GM03348 (cell line): Measurements from ENCODE around the gene LRRC36.

ENCODE experiments used
- DNase-seq: peaks from one replicate; pipeline ENCODE4 v3.0.0; 2012; ENCODE audit warnings: low spot score

LRRC36 gene

GRCh38 chr16:67425580-67425979 is 99.0 kb downstream of the LRRC36 start:
- no peak for DNase-seq

GRCh38 chr16:67426022-67426421 is 99.4 kb downstream of the LRRC36 start:
- DNase-seq: no peak

DNA sequence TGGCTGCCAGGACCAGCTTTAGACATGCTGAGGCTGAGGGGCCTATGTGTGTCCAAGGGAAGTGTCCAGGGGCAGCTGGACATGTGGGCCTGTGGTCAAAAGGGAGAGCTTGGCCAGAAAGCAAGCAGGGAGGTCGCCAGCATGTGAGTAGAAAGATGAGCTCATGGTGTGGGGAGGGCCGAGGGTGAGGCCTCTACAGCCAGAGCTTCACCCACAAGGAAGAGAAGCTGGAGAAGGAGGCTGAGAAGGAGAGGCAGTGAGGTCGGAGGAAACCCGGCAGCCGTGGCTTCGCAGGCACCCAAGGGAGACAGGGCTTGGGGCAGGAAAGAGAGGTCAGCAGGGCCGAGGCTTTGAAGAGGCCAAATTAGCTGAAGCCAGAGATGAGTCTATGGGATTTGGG is 100.3 kb downstream of the LRRC36 start:
- no peak for DNase-seq

DNA sequence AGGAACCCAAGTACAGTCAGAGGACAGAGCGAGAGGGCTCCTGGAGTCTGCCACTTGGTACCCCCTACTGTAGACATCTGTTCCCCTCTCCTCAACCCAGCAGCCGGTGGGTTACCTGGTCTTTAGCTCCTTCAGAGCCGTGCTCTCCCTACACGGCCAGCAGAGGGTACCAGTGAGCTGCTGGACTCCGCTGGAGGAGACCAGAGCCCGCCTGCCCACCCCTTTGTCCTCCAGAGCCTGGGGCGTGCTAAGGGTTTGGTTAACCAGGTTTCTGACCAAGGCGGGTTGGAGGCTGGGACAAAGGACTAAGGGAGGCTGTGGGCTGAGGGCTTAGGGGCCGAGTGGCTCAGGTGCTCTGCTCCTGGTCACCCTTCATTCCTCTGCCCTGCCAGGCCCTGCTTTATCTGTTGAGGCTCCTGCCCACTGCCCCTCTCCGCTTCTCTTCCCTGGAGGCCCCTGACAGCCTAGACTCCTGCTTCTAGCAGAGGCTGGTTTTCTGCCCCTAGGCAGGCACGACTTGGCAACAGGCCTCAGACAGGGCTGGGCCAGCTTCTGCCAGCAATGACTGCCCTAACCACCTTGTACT is 101.6 kb downstream of the LRRC36 start:
- peak; percentile 82 for DNase-seq

GRCh38 chr16:67429053-67429798 is 102.6 kb downstream of the LRRC36 start:
- no peak for DNase-seq

GRCh38 chr16:67429799-67430503 is 103.3 kb downstream of the LRRC36 start:
- DNase-seq: no peak

DNA sequence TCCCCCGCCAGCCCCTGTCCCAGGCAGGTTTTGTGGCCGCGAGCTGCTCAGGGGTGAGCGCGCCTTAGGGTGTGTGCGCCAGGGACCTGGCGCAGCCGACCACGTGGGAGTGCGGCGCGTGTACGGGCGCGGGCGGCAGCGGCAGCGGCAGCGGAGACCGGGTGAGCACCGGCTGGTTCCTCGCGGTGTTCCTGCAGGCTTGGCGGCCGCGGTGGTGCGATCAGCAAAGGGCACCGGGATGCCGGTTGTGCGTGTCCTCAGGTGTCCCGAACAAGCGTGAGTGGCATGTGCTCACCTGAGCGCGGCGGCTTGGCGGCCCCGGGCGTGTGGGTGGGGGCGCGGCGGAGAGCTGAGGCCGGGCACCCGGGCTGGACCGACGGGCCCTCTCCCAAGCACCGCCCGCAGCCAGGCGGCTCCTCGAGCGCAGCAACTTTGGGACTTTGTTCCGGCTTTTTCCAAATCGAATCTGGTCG is 103.9 kb downstream of the LRRC36 start:
- no peak for DNase-seq

DNA sequence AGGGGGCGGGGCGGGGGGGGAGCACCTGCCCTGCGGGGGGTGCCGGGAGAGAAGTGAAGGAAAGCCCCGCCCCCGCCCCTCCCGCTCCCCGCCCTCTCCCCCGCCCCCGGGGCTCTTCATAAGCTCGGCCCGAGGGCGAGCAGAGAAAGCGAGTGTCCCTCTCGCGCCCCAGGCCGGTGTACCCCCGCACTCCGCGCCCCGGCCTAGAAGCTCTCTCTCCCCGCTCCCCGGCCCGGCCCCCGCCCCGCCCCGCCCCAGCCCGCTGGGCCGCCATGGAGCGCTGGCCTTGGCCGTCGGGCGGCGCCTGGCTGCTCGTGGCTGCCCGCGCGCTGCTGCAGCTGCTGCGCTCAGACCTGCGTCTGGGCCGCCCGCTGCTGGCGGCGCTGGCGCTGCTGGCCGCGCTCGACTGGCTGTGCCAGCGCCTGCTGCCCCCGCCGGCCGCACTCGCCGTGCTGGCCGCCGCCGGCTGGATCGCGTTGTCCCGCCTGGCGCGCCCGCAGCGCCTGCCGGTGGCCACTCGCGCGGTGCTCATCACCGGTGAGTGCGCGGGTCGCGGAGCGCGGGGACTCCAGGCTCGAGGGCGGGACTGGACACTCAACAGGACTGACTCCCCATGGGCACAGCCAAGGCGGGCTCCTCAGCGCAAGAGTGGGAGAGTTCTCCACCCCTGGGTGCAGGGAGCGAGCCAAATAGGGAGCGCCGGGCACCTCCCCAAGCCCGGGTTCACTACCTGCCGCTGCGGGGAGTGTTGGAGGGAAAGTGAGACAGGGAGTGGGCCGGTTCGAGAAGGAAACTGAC is 104.6 kb downstream of the LRRC36 start, which contains the start of gene HSD11B2:
HSD11B2 (plus strand) TSS at position 145 of the 798 bp plus-strand sequence; CDS start at position 273, 128 bp downstream.
- DNase-seq: peak; percentile 83

GRCh38 chr16:67431775-67432505 is 105.3 kb downstream of the LRRC36 start:
- DNase-seq: no peak

DNA sequence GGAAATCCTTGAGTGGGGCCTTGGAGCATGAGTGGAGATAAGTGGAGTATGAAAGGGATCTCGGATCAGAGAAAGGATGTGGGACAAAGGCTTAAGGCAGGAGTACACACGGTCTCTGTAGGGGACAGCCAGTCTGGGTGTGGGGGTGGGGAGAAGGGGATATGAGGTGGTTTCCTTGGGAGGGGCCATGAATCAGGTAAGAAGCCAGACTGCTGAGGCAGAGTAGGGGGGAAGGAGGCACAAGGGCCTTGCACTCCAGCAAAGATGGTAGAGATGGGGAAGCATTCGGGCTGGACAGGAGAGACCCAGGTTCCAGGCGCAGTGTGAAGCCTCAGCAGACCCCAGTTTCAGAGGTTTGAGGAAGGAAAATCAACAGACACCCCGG is 105.9 kb downstream of the LRRC36 start:
- DNase-seq: no peak

DNA sequence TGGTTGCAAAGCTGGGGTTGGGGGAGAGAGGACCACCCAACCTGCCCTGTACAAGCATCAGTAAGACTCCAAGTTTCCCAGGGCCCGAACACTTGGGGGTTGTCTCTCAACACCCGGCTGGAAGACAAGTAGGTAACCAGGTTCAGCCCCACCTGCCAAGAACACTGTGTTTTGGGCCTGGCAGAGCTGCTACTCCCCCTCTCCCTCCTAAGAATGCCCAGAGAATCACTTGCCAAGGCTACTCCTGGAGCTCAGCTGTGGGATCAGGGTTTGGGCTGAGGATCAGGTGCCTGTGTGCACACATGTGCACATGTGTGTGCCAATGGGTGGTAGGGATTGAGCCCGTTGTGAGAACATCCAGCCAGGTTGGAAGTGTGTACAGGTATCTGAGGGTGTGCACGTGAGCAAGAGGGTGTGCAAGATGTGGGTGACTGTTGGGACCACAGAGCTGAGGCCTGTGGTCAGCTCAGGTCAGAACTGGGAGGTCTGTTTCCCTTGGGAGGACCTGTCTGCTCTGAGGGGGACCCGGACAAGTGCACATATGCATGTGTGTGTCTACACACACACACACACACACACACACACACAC is 106.6 kb downstream of the LRRC36 start:
- DNase-seq: no peak
